H9 (cell line): ENCODE results near the gene FAP. TPM values are rescaled to one million over a fixed set of nuclear protein-coding genes. Genes with fewer than 3 reads are reported as not detected.

ENCODE experiments used
- DNase-seq: peaks from one replicate; pipeline ENCODE4 v3.0.0-alpha.2; 2017
- H2AFZ ChIP-seq: one replicate; pipeline ENCODE4 v1.6.1; 2013; ENCODE audit warnings: mild to moderate bottlenecking, low read length, control low read depth, moderate library complexity
- H2AK5ac ChIP-seq: 2 replicates; pipeline ENCODE4 v1.6.1; 2013; ENCODE audit warnings: low read length, control low read depth, mixed read lengths; ENCODE audit not compliant: insufficient read length
- H2BK120ac ChIP-seq: one replicate; pipeline ENCODE4 v1.6.1; 2013; ENCODE audit warnings: low read depth, mild to moderate bottlenecking, low read length, control low read depth, inconsistent platforms; ENCODE audit not compliant: poor library complexity, severe bottlenecking
- H2BK12ac ChIP-seq: 2 replicates; pipeline ENCODE4 v1.6.1; 2013; ENCODE audit warnings: low read length, control low read depth, mixed read lengths, low read depth; ENCODE audit not compliant: insufficient read length
- H2BK15ac ChIP-seq: 2 replicates; pipeline ENCODE4 v1.6.1; 2013; ENCODE audit warnings: low read depth, low read length, control low read depth
- H2BK20ac ChIP-seq: one replicate; pipeline ENCODE4 v1.6.1; 2013; ENCODE audit warnings: low read depth, mild to moderate bottlenecking, low read length, control low read depth, inconsistent platforms; ENCODE audit not compliant: poor library complexity, severe bottlenecking
- H2BK5ac ChIP-seq: 2 replicates; pipeline ENCODE4 v1.6.1; 2013; ENCODE audit warnings: low read length, control low read depth, mixed read lengths; ENCODE audit not compliant: insufficient read length
- H3K14ac ChIP-seq: 2 replicates; pipeline ENCODE4 v1.6.1; 2013; ENCODE audit warnings: low read length, control low read depth; ENCODE audit not compliant: insufficient read depth
- H3K18ac ChIP-seq: 2 replicates; pipeline ENCODE4 v1.6.1; 2013; ENCODE audit warnings: low read depth, mild to moderate bottlenecking, mixed read lengths, low read length, control low read depth; ENCODE audit not compliant: insufficient read length
- H3K23ac ChIP-seq: 2 replicates; pipeline ENCODE4 v1.6.1; 2013; ENCODE audit warnings: low read length, control low read depth, mixed read lengths, low read depth; ENCODE audit not compliant: insufficient read length
- H3K23me2 ChIP-seq: 2 replicates; pipeline ENCODE4 v1.6.1; 2013; ENCODE audit warnings: low read depth, mild to moderate bottlenecking, mixed read lengths, low read length, control low read depth; ENCODE audit not compliant: insufficient read length, poor library complexity, severe bottlenecking
- H3K27ac ChIP-seq: 2 replicates; pipeline ENCODE4 v1.5.1; 2013; ENCODE audit warnings: low read length, control low read depth, mixed read lengths, low read depth; ENCODE audit not compliant: insufficient read length
- H3K27me3 ChIP-seq: 2 replicates; pipeline ENCODE4 v1.6.1; 2013; ENCODE audit warnings: low read length, control low read depth, inconsistent platforms; ENCODE audit not compliant: insufficient read depth
- H3K4ac ChIP-seq: 2 replicates; pipeline ENCODE4 v1.6.1; 2013; ENCODE audit warnings: low read depth, mild to moderate bottlenecking, control low read depth, inconsistent platforms, low read length, moderate library complexity
- H3K4me1 ChIP-seq: 2 replicates; pipeline ENCODE4 v1.6.1; 2013; ENCODE audit warnings: low read length, control low read depth, inconsistent platforms; ENCODE audit not compliant: insufficient read depth
- H3K4me2 ChIP-seq: 2 replicates; pipeline ENCODE4 v1.6.1; 2013; ENCODE audit warnings: low read length, control low read depth, mixed read lengths; ENCODE audit not compliant: insufficient read length, insufficient read depth
- H3K56ac ChIP-seq: 2 replicates; pipeline ENCODE4 v1.6.1; 2013; ENCODE audit warnings: low read depth, mild to moderate bottlenecking, mixed read lengths, low read length, control low read depth; ENCODE audit not compliant: insufficient read length
- H3K79me1 ChIP-seq: 2 replicates; pipeline ENCODE4 v1.6.1; 2013; ENCODE audit warnings: low read depth, mild to moderate bottlenecking, moderate library complexity, low read length, control low read depth, inconsistent platforms; ENCODE audit not compliant: insufficient read depth, poor library complexity, severe bottlenecking
- H3K79me2 ChIP-seq: 2 replicates; pipeline ENCODE4 v1.6.1; 2013; ENCODE audit warnings: low read length, control low read depth, inconsistent platforms; ENCODE audit not compliant: insufficient read depth
- H3K9ac ChIP-seq: 2 replicates; pipeline ENCODE4 v1.6.1; 2013; ENCODE audit warnings: low read length, control low read depth, mixed read lengths; ENCODE audit not compliant: insufficient read length; ENCODE audit errors: extremely low read depth
- H3K9me3 ChIP-seq: one replicate; pipeline ENCODE4 v1.6.1; 2013; ENCODE audit warnings: low read depth, low read length, inconsistent platforms; ENCODE audit not compliant: control insufficient read depth
- H3T11ph ChIP-seq: one replicate; pipeline ENCODE4 v1.6.1; 2013; ENCODE audit warnings: mild to moderate bottlenecking, low read length, control low read depth, inconsistent platforms
- H4K20me1 ChIP-seq: one replicate; pipeline ENCODE4 v1.6.1; 2013; ENCODE audit not compliant: control insufficient read depth, insufficient read length, insufficient read depth
- H4K5ac ChIP-seq: 2 replicates; pipeline ENCODE4 v1.6.1; 2013; ENCODE audit warnings: low read depth, mild to moderate bottlenecking, mixed read lengths, low read length, control low read depth; ENCODE audit not compliant: insufficient read length
- H4K8ac ChIP-seq: replicated peaks from 2 replicates; pipeline ENCODE4 v1.6.1; 2013; ENCODE audit warnings: low read length, control low read depth, mixed read lengths, low read depth; ENCODE audit not compliant: insufficient read length
- H4K91ac ChIP-seq: 2 replicates; pipeline ENCODE4 v1.6.1; 2013; ENCODE audit warnings: low read depth, mild to moderate bottlenecking, moderate library complexity, mixed read lengths, low read length, control low read depth; ENCODE audit not compliant: insufficient read length
- H3K27ac Mint-ChIP-seq, 3 experiments: 2 replicates in 2 of 3; 3 replicates in 1 of 3; pipeline ENCODE4 v1.8.0; 2020 to 2021; ENCODE audit warnings: mixed read lengths in 3 of 3, mild to moderate bottlenecking in 1 of 3, moderate library complexity in 1 of 3
- H3K27me3 Mint-ChIP-seq: 2 replicates; pipeline ENCODE4 v1.8.0; 2021; ENCODE audit warnings: low read depth, mild to moderate bottlenecking, moderate library complexity, mixed read lengths
- H3K36me3 Mint-ChIP-seq, 3 experiments: 2 replicates in 2 of 3; 3 replicates in 1 of 3; pipeline ENCODE4 v1.8.0; 2020 to 2021; ENCODE audit warnings: low read depth in 3 of 3, mixed read lengths in 3 of 3; ENCODE audit not compliant: insufficient read depth in 1 of 3
- H3K4me1 Mint-ChIP-seq, 2 experiments: 2 replicates each; pipeline ENCODE4 v1.8.0; 2020; ENCODE audit warnings: mixed read lengths in 2 of 2
- H3K4me3 Mint-ChIP-seq, 2 experiments: 2 replicates in 1 of 2; 3 replicates in 1 of 2; pipeline ENCODE4 v1.8.0; 2020 to 2021; ENCODE audit warnings: mild to moderate bottlenecking in 2 of 2, mixed read lengths in 2 of 2, moderate library complexity in 1 of 2
- H3K9me3 Mint-ChIP-seq, 2 experiments: 2 replicates in 1 of 2; 3 replicates in 1 of 2; pipeline ENCODE4 v1.8.0; 2020; ENCODE audit warnings: mild to moderate bottlenecking in 2 of 2, mixed read lengths in 2 of 2, moderate library complexity in 1 of 2
- WGBS: extraction: QIAGEN DNeasy Blood & Tissue Kit; methylation state at CpG from one replicate; pipeline ENCODE4 v1.1.7; 2013; ENCODE audit warnings: missing lambda C conversion rate, low lambda C conversion rate, mixed read lengths; ENCODE audit not compliant: insufficient read length; ENCODE audit errors: extremely low coverage; 5-methylcytosine and 5-hydroxymethylcytosine counted together
- total RNA-seq: library from RNA; stranded (reverse); gene quantifications from 2 replicates; pipeline ENCODE4 v1.2.1, GENCODE V29; 2021
- TF ChIP-seq, protein P1 (sequence below): fragments of 200-600 bp; sonication (generic); conservative IDR thresholded peaks from 3 replicates; pipeline ENCODE4 v1.8.0; 2021; ENCODE audit warnings: antibody characterized with exemption, mild to moderate bottlenecking

Gene FAP
- total RNA-seq, 1 experiment from 2014 or later: not detected

GRCh38 chr2:162164802-162165201 lies 78.4 kb downstream of the FAP start:
- Histone ChIP-seq H3K9ac (no peak overlapping the region), H3K27me3 (no peaks in the 10 kb centered on the region), H3K79me1 (no peaks in the 10 kb centered on the region), H3K9me3 (no peaks in the 10 kb centered on the region), H3K18ac (no peak overlapping the region), H3K23me2 (no peaks in the 10 kb centered on the region), H4K20me1 (no peaks in the 10 kb centered on the region), H3T11ph (no peak overlapping the region), H2BK120ac (no peak overlapping the region), H2AFZ (no peak overlapping the region), H3K27ac (no peak overlapping the region), H3K79me2 (no peaks in the 10 kb centered on the region), H2BK15ac (no peak overlapping the region), H4K5ac (no peak overlapping the region), H2BK20ac (no peak overlapping the region), H2BK5ac (no peak overlapping the region), H3K4me2 (no peak overlapping the region), H3K23ac (no peak overlapping the region), H3K14ac (no peak overlapping the region), H3K56ac (no peak overlapping the region), H2AK5ac (no peak overlapping the region), H3K4me1 (no peaks in the 10 kb centered on the region), H4K91ac (no peak overlapping the region), H2BK12ac (no peak overlapping the region), H4K8ac (no peak overlapping the region), H3K4ac (no peak overlapping the region)
- Mint-ChIP-seq H3K4me1 (no peaks in the 10 kb centered on the region), H3K27me3 (peaks cover 2% of the 10 kb centered on the region), H3K36me3 (no peaks in the 10 kb centered on the region), H3K4me3 (no peak overlapping the region), H3K9me3 (no peaks in the 10 kb centered on the region), H3K27ac (no peak overlapping the region)
- WGBS: no CpG with 5 or more reads among the region's 2 CpGs
- TF ChIP-seq, protein P1, sequence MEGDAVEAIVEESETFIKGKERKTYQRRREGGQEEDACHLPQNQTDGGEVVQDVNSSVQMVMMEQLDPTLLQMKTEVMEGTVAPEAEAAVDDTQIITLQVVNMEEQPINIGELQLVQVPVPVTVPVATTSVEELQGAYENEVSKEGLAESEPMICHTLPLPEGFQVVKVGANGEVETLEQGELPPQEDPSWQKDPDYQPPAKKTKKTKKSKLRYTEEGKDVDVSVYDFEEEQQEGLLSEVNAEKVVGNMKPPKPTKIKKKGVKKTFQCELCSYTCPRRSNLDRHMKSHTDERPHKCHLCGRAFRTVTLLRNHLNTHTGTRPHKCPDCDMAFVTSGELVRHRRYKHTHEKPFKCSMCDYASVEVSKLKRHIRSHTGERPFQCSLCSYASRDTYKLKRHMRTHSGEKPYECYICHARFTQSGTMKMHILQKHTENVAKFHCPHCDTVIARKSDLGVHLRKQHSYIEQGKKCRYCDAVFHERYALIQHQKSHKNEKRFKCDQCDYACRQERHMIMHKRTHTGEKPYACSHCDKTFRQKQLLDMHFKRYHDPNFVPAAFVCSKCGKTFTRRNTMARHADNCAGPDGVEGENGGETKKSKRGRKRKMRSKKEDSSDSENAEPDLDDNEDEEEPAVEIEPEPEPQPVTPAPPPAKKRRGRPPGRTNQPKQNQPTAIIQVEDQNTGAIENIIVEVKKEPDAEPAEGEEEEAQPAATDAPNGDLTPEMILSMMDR: no peak
- DNase-seq: no peak
